ENCODE data around the gene HSCB.

DNA sequence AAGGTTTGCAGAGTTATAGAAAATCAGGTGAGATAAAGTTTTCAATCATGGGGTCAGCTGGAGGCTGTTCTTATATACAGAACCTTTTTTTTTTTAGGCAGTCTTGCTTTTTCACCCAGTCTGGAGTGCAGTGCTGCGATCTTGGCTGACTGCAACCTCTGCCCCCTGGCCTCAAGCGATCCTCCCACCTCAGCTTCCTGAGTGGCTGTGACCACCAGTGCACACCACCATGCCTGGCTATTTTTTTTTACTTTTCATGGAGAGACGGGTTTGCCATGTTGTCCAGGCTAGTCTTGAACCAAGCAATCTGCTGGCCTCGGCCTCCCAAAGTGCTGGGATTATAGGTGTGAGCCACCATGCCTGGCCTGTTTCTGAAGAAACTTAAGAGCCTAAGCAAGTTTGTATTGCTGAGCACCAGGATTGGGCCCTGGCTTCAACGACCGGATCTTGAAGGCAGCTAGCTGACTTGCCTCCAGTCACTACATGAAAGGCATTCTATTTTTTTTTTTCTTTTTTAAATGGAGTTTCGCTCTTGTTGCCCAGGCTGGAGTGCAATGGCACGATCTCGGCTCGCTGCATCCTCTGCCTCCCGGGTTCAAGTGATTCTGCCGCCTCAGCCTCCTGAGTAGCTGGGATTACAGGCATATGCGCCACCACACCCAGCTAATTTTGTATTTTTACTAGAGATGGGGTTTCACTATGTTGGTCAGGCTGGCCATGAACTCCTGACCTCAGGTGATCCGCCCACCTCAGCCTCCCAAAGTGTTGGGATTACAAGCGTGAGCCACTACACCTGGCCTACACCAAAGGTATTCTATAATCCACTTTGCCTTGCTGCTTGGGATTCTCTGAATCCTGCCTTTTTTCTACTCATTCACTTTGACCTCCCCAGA lies 50.9 kb downstream of the HSCB start:
- TF ChIP-seq, protein P1, sequence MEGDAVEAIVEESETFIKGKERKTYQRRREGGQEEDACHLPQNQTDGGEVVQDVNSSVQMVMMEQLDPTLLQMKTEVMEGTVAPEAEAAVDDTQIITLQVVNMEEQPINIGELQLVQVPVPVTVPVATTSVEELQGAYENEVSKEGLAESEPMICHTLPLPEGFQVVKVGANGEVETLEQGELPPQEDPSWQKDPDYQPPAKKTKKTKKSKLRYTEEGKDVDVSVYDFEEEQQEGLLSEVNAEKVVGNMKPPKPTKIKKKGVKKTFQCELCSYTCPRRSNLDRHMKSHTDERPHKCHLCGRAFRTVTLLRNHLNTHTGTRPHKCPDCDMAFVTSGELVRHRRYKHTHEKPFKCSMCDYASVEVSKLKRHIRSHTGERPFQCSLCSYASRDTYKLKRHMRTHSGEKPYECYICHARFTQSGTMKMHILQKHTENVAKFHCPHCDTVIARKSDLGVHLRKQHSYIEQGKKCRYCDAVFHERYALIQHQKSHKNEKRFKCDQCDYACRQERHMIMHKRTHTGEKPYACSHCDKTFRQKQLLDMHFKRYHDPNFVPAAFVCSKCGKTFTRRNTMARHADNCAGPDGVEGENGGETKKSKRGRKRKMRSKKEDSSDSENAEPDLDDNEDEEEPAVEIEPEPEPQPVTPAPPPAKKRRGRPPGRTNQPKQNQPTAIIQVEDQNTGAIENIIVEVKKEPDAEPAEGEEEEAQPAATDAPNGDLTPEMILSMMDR (conservative IDR thresholded peaks at IDR 0.05 in 1 of 2, IDR thresholded peaks at IDR 0.05 in 1 of 2; ENCODE audit: low read depth in 1 of 2, low read length in 2 of 2): no peak
- TF ChIP-seq EZH2 (IDR thresholded peaks at IDR 0.05; ENCODE audit: low read length, missing control alignments): no peak

Data from fibroblast of lung (primary cell).